NCI-H1105 treated with DMSO at 0.1 percent for 48 hours (cell line): ENCODE results near the gene MFSD6.
"Not testable (repeated sequence)": the region's sequence is repeated elsewhere in the genome, so short reads cannot be mapped to it uniquely, and the experiment has no call there.

ENCODE experiments used
- DNase-seq: peaks from one replicate; lab custom pipeline; 2025; lab: John Stamatoyannopoulos, UW

MFSD6 gene

GRCh38 chr2:190466819-190467446 is 58.8 kb downstream of the MFSD6 start:
- DNase-seq = peak; percentile 55

- DNase-seq = peak; percentile 41
Measured at GRCh38 chr2:190467575-190468083, 59.5 kb downstream of the MFSD6 start.

DNA sequence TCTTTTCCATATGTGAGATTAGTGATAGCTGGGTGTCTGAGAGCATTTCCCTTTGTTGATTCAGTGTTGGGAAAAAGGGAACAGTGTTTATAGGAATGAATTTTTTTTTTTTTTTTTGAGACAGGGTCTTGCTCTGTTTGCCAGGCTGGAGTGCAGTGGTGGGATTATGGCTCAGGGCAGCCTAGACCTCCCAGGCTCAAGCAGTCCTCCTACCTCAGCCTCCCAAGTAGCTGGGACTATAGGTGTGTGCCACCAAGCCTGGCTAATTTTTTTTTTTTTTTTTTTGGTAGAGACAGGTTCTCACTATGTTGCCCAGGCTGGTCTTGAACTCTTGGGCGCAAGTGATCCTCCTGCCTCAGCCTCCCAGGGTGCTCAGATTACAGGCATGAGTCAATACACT is 60.2 kb downstream of the MFSD6 start:
- not testable (repeated sequence) for DNase-seq

DNA sequence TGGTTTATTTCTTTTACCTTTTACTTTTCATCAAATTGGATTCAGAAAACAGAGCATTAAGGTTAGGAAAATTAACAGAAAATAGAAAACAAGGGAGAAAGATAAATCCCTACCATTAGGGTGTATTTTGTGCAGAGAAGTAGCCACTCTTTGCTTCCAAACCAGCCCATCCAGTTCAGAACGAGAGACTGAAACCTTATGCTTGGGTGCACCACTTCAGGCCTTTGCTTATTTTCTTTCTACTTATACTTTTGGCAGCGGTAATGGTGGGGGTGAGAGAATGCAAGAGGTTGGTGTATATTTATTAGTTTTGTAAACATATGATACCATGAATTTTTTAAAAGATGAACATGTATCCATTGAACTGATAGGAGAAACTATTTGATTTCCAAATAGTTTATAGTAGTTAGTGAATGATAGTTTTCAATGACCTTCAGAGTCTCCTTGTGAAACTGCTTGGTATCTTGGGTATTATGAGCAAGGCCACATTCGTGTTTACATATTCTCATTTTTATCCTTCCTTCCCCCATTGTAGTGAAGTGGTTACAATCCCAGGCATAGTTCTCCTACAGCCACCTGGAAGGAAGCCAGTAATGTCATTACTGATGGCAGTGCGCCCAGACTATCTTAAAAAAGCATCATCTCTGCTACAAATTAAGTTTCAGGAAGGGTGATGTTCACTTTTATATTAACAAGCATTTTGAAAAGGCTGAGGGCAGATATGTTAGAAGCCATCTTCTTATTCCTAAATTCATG is 60.8 kb downstream of the MFSD6 start:
- peak; percentile 98 for DNase-seq

- DNase-seq = peak; percentile 96
Measured at GRCh38 chr2:190469771-190470170, 61.6 kb downstream of the MFSD6 start.

DNA sequence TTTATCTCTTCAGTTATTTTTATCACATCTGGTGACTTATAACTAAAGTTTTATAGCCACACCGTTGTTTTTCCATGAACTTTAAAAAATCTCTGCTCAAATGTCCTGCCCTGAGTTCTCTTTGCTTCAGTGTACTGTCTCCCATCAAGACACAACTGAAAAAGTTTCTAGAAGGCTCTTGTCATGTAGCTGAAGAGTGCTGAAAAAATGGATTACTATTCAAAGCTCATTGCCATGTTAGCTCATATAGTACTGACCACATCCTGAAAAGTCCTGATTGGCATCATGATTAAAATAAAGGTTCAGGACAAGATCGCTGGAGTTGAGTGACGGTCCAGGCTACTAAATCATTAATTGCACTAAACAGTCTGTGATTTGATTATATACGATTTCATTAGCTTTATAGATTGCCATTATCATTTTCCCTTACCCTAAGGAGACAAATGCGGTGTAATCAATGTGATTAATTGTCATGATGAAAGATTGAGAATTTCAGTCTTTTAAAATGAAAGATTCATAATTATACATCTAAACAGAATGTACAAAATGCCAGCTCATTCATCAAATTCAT is 62.2 kb downstream of the MFSD6 start:
- peak; percentile 36 for DNase-seq

DNA sequence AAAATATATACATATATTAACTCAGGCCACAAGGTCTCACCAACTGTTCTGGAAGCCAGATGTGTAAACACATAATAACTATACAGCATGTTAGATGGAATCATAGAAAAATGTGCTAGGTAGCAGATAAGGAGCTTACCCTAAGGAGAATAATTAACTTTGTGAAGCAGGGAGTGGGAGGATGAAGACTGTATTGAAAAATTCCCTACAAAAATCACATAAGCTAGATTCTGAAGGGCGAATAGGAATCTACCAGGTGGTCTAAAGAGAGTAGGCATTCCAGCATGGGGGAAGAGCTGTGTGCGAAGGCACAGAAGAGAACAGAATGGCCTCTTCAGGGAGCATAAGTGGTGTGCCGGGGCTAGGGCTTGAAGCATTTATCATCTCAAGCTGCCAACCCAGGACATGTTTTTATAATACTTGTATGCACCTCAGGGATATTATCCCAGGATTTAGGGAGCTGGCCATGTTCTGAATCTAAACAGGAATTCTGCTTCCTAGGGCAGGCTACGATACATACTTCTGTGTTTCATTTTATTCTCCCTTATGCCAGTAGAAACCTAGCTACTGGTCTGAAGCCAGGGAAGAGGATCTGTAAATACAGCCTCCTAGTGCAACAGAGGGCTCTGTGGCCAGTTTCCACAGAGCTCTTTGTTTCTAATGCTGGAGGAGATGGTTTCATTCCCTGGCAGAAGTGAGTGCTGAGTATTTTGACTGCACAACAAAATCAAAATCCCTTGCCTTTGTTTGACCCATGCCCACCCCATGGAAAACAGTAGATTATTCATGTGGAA is 69.7 kb downstream of the MFSD6 start:
- no peak for DNase-seq

- DNase-seq = no peak
Measured at GRCh38 chr2:190478572-190479195, 70.5 kb downstream of the MFSD6 start.

GRCh38 chr2:190481339-190481738 is 73.2 kb downstream of the MFSD6 start:
- no peak for DNase-seq

- no peak for DNase-seq
Measured at GRCh38 chr2:190482451-190482850, 74.3 kb downstream of the MFSD6 start.

DNA sequence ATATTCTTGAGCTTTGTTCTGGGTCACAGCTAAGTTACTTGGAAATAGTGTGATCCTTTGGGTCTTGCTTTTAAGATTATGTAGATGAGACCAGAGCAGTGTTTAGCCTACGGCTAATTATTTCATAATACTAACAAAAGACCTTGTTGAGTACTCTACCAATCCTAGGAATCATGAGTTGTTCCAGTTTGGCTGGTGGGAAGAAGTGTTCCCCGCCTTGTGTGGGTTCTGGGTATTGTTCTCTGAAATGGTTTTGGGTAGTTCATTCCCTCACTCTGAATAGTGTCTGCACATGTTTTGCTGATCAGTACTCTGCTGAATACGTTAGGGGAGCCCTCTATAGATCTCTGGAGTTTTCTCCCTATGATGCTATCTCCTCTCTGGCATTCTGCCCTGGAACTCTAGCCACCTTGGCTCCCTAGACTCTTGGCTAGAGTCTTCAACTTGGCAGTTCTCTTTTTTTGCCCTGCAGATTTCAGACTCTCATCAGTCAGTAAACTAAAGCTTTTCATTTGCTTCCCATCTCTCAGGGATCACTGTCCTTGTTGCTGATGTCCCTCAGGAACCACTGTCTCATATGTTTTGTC is 78.0 kb downstream of the MFSD6 start:
- peak; percentile 14 for DNase-seq

GRCh38 chr2:190488516-190489233 is 80.5 kb downstream of the MFSD6 start:
- DNase-seq = no peak

DNA sequence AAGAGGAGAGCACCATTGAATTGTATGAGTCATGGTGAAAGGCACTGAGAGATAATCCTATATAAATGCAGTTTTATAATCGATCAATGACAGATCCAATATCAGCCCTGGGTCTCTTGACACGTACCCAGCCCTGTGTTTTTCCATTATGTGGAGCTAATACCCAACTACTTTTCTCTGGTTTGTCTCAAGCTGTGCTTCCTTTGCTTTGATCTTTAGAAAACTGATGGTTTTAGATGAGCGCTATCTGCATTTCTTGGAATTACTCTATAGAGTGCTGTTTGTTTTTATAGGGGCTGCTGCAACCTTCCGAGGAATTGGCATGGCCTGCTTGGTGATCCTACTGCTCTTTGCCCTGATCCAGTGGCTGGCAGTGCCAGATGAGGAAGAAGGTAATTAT is 81.3 kb downstream of the MFSD6 start:
- DNase-seq = no peak

GRCh38 chr2:190490502-190490901 is 82.3 kb downstream of the MFSD6 start:
- DNase-seq = no peak

GRCh38 chr2:190493095-190493494 is 84.9 kb downstream of the MFSD6 start:
- no peak for DNase-seq

DNA sequence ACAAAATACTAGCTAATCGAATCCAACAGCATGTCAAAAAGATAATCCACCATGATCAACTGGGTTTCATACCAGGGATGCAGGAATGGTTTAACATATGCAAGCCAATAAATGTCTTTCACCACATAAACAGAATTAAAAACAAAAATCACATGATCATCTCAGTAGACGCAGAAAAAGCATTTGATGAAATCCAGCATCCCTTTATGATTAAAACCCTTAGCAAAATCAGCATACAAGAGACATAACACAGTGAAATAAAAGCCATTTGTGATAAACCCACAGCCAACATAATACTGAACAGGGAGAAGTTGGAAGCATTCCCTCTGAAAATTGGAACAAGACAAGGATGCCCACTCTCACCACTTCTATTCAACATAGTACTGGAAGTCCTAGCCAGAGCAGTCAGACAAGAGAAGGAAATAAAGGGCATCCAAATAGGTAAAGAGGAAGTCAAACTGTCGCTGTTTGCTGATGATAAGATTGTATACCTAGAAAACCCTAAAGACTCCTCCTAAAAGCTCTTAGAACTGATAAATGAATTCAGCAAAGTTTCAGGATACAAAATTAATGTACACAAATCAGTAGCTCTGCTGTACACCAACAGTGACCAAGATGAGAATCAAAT is 86.6 kb downstream of the MFSD6 start:
- not testable (repeated sequence) for DNase-seq

GRCh38 chr2:190497428-190497827 is 89.3 kb downstream of the MFSD6 start:
- DNase-seq = no peak

DNA sequence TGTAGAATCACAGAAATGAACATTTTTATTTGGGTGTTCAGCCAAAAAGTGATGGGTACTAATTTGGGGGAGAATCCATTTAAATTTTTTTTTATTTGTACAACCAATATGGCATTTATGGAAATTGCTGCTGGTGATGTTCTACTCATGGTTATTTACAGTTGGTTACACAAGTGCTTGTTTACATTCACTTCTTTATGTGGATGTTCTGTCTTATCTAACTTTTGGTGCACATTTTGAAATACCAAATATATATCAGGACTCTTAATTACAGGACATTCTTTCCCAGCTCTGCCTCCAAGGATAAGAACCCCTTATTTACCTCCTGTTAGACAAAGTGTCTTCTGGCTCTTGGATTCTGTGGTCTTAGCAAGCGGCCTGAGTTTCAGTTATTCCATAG is 91.1 kb downstream of the MFSD6 start:
- DNase-seq = no peak

DNA sequence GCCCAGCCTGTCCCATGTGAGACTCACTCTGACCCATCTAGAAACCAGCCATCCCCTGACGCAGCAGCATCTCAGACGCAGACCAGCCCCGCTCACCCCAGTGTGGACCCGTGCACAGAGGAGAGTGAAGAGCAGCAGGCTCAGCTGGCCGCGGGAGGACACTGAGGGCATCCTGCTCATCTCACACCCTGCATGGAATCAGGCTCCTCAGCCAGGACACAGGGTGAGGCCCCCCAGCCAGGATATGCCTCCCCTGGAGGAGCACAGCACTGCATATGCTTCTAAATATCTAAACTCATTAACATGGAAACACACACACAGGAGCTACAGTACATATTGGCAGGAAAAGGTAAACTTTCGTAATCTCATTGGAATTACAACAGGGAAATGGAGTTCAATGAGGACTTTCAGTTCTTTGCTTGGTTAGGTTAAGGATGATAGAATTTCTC is 91.9 kb downstream of the MFSD6 start:
- no peak for DNase-seq

GRCh38 chr2:190501231-190501630 is 93.1 kb downstream of the MFSD6 start:
- DNase-seq = no peak
